KMS-11 (cell line): ENCODE results near the gene EML1.
A peak's percentile ranks its signal among the peaks of the same experiment; 100 is the strongest.

Experiments
- H2AFZ ChIP-seq: fragments of 200-600 bp; sonication (generic); 2 replicates; pipeline ENCODE4 v1.6.1; 2016; ENCODE audit warnings: antibody characterized with exemption, mixed run types, low read depth
- H3K27ac ChIP-seq: fragments of 200-600 bp; sonication (generic); 2 replicates; pipeline ENCODE4 v1.6.1; 2016; ENCODE audit warnings: mild to moderate bottlenecking, mixed run types
- H3K27me3 ChIP-seq: fragments of 200-600 bp; sonication (generic); 2 replicates; pipeline ENCODE4 v1.6.1; 2017; ENCODE audit warnings: mild to moderate bottlenecking, low read depth, mixed run types, moderate library complexity; ENCODE audit not compliant: insufficient read depth
- H3K36me3 ChIP-seq: fragments of 200-600 bp; sonication (generic); 2 replicates; pipeline ENCODE4 v1.6.1; 2017; ENCODE audit warnings: mild to moderate bottlenecking, mixed run types; ENCODE audit not compliant: insufficient read depth
- H3K4me1 ChIP-seq: fragments of 200-600 bp; sonication (generic); 2 replicates; pipeline ENCODE4 v1.6.1; 2016; ENCODE audit warnings: mild to moderate bottlenecking, low read depth, mixed run types; ENCODE audit not compliant: poor library complexity, severe bottlenecking
- H3K4me2 ChIP-seq: fragments of 200-600 bp; sonication (generic); 2 replicates; pipeline ENCODE4 v1.7.0; 2016; ENCODE audit warnings: mild to moderate bottlenecking, mixed run types
- H3K4me3 ChIP-seq: fragments of 200-600 bp; sonication (generic); IDR thresholded peaks from 2 replicates; pipeline ENCODE4 v1.6.1; 2017; ENCODE audit warnings: low read depth, low read length, mixed read lengths; ENCODE audit not compliant: insufficient read depth
- H3K79me2 ChIP-seq: fragments of 200-600 bp; sonication (generic); 2 replicates; pipeline ENCODE4 v1.6.1; 2016; ENCODE audit warnings: low read depth, mixed run types; ENCODE audit not compliant: insufficient read depth
- H3K9ac ChIP-seq: fragments of 200-600 bp; sonication (generic); 2 replicates; pipeline ENCODE4 v1.6.1; 2016; ENCODE audit warnings: mild to moderate bottlenecking, mixed run types
- H4K20me1 ChIP-seq: fragments of 200-600 bp; sonication (generic); 2 replicates; pipeline ENCODE4 v1.6.1; 2016; ENCODE audit warnings: mild to moderate bottlenecking, mixed run types; ENCODE audit not compliant: insufficient read depth
- CTCF ChIP-seq: fragments of 200-600 bp; sonication (generic); conservative IDR thresholded peaks from 2 replicates; pipeline ENCODE4 v1.6.1; 2017; ENCODE audit warnings: low read depth, mild to moderate bottlenecking, antibody characterized with exemption, low read length, moderate library complexity, mixed read lengths

The EML1 gene

GRCh38 chr14:99846808-99847207, 53.6 kb downstream of the EML1 start:
- Histone ChIP-seq H3K4me2 (no peak overlapping the region), H3K27ac (no peak overlapping the region), H4K20me1 (no peaks in the 10 kb centered on the region), H3K27me3 (no peaks in the 10 kb centered on the region), H3K9ac (no peak overlapping the region), H3K4me1 (no peaks in the 10 kb centered on the region), H2AFZ (no peak overlapping the region), H3K36me3 (no peaks in the 10 kb centered on the region), H3K4me3 (no peak overlapping the region), H3K79me2 (no peaks in the 10 kb centered on the region)
- TF ChIP-seq CTCF: no peak

GRCh38 chr14:99850709-99851108, 57.5 kb downstream of the EML1 start:
- H2AFZ ChIP-seq: no peak overlapping the region
- no peaks in the 10 kb centered on the region for H4K20me1 ChIP-seq
- peaks cover 16% of the 10 kb centered on the region for H3K4me1 ChIP-seq
- H3K79me2 ChIP-seq: no peaks in the 10 kb centered on the region
- no peak overlapping the region for H3K4me3 ChIP-seq
- no peak for TF ChIP-seq CTCF
- H3K27me3 ChIP-seq: no peaks in the 10 kb centered on the region
- no peak overlapping the region for H3K27ac ChIP-seq
- H3K9ac ChIP-seq: no peak overlapping the region
- H3K4me2 ChIP-seq: no peak overlapping the region
- H3K36me3 ChIP-seq: no peaks in the 10 kb centered on the region

- Histone ChIP-seq H3K27me3 (no peaks in the 10 kb centered on the region), H3K9ac (no peak overlapping the region), H3K79me2 (no peaks in the 10 kb centered on the region), H4K20me1 (no peaks in the 10 kb centered on the region), H3K4me3 (no peak overlapping the region), H2AFZ (no peak overlapping the region), H3K4me1 (peaks cover 16% of the 10 kb centered on the region), H3K36me3 (no peaks in the 10 kb centered on the region), H3K4me2 (peak overlapping the region; percentile 22), H3K27ac (no peak overlapping the region)
- TF ChIP-seq CTCF: no peak
These were observed 59.4 kb downstream of the EML1 start for GRCh38 chr14:99852578-99852977.

- Histone ChIP-seq H4K20me1 (no peaks in the 10 kb centered on the region), H3K27ac (no peak overlapping the region), H3K36me3 (no peaks in the 10 kb centered on the region), H3K27me3 (no peaks in the 10 kb centered on the region), H3K9ac (no peak overlapping the region), H3K79me2 (no peaks in the 10 kb centered on the region), H3K4me2 (peak overlapping the region; percentile 22; the same call in 1 of the 2 replicates), H2AFZ (no peak overlapping the region), H3K4me3 (no peak overlapping the region), H3K4me1 (peaks cover 16% of the 10 kb centered on the region)
- no peak for TF ChIP-seq CTCF
These were observed 60.0 kb downstream of the EML1 start for GRCh38 chr14:99853206-99853605.
